ENCODE results near the gene AARSD1. TPM values are rescaled to one million over a fixed set of nuclear protein-coding genes. Genes with fewer than 3 reads are reported as not detected.
"Not testable (repeated sequence)": the region's sequence is repeated elsewhere in the genome, so short reads cannot be mapped to it uniquely, and the experiment has no call there.

Gene AARSD1
- total and polyA plus RNA-seq, 2 donors = 34.2 to 42.5 TPM

GRCh38 chr17:42999003-42999525, 34.8 kb upstream of the AARSD1 start:
- H3K27me3 ChIP-seq (ENCODE audit: control insufficient read depth in 2 of 2, insufficient read depth in 1 of 2, low read length in 1 of 2) = no peaks in the 10 kb centered on the region
- H3K4me1 ChIP-seq (ENCODE audit: control insufficient read depth in 2 of 2, insufficient read depth in 2 of 2, low read length in 2 of 2) = peaks cover 5 to 21% of the 10 kb centered on the region in 2 donors
- peak overlapping the region; percentile 89 to 95 for H3K27ac ChIP-seq (ENCODE audit: low read depth in 1 of 2, low read length in 1 of 2)
- H3K36me3 ChIP-seq (ENCODE audit: control insufficient read depth in 2 of 2, insufficient read depth in 2 of 2, low read length in 1 of 2) = peaks cover 40 to 44% of the 10 kb centered on the region in 2 donors
- H3K4me3 ChIP-seq (ENCODE audit: low read length in 2 of 2) = peak overlapping the region; percentile 61 to 97
- 27% methylated on average over 10 of the region's 10 CpGs for WGBS
- DNase-seq (ENCODE audit: low read depth in 6 of 9, low spot score in 9 of 9) = no peak
- H3K9me3 ChIP-seq (ENCODE audit: control insufficient read depth in 2 of 2, insufficient read depth in 1 of 2, low read length in 1 of 2) = no peaks in the 10 kb centered on the region

GRCh38 chr17:42997984-42998938, 34.0 kb upstream of the AARSD1 start, which contains the start of gene RPL27:
TSS of gene RPL27 (plus strand) at chr17:42998419. CDS start at chr17:42998751, 332 bp downstream.
- H3K9me3 ChIP-seq (ENCODE audit: control insufficient read depth in 2 of 2, insufficient read depth in 1 of 2, low read length in 1 of 2) = no peaks in the 10 kb centered on the region
- peaks cover 34 to 41% of the 10 kb centered on the region in 2 donors for H3K36me3 ChIP-seq (ENCODE audit: control insufficient read depth in 2 of 2, insufficient read depth in 2 of 2, low read length in 1 of 2)
- peaks cover 5 to 21% of the 10 kb centered on the region in 2 donors for H3K4me1 ChIP-seq (ENCODE audit: control insufficient read depth in 2 of 2, insufficient read depth in 2 of 2, low read length in 2 of 2)
- under 1% methylated on average over 49 of the region's 49 CpGs for WGBS
- H3K4me3 ChIP-seq (ENCODE audit: low read length in 2 of 2) = peak within 1 kb of the TSS; percentile 61 to 97
- DNase-seq (ENCODE audit: low read depth in 6 of 9, low spot score in 9 of 9) = peak; percentile 99 to 100 (median 100)
- no peaks in the 10 kb centered on the region for H3K27me3 ChIP-seq (ENCODE audit: control insufficient read depth in 2 of 2, insufficient read depth in 1 of 2, low read length in 1 of 2)
- H3K27ac ChIP-seq (ENCODE audit: low read depth in 1 of 2, low read length in 1 of 2) = peak within 1 kb of the TSS; percentile 89 to 95

GRCh38 chr17:42997390-42997983, 33.2 kb upstream of the AARSD1 start:
- no peaks in the 10 kb centered on the region for H3K27me3 ChIP-seq (ENCODE audit: control insufficient read depth in 2 of 2, insufficient read depth in 1 of 2, low read length in 1 of 2)
- DNase-seq (ENCODE audit: low read depth in 6 of 9, low spot score in 9 of 9) = no peak
- peak overlapping the region; percentile 67 to 71 for H3K27ac ChIP-seq (ENCODE audit: low read depth in 1 of 2, low read length in 1 of 2)
- H3K36me3 ChIP-seq (ENCODE audit: control insufficient read depth in 2 of 2, insufficient read depth in 2 of 2, low read length in 1 of 2) = peaks cover 33 to 41% of the 10 kb centered on the region in 2 donors
- peak overlapping the region; percentile 61 to 97 for H3K4me3 ChIP-seq (ENCODE audit: low read length in 2 of 2)
- peaks cover 5 to 21% of the 10 kb centered on the region in 2 donors for H3K4me1 ChIP-seq (ENCODE audit: control insufficient read depth in 2 of 2, insufficient read depth in 2 of 2, low read length in 2 of 2)
- WGBS = 37% methylated on average over 5 of the region's 5 CpGs
- H3K9me3 ChIP-seq (ENCODE audit: control insufficient read depth in 2 of 2, insufficient read depth in 1 of 2, low read length in 1 of 2) = no peaks in the 10 kb centered on the region

GRCh38 chr17:42993913-42994312, 29.7 kb upstream of the AARSD1 start:
- not testable (repeated sequence) for DNase-seq (ENCODE audit: low read depth in 6 of 9, low spot score in 9 of 9); H3K27ac ChIP-seq (ENCODE audit: low read depth in 1 of 2, low read length in 1 of 2); H3K9me3 ChIP-seq (ENCODE audit: control insufficient read depth in 2 of 2, insufficient read depth in 1 of 2, low read length in 1 of 2); H3K27me3 ChIP-seq (ENCODE audit: control insufficient read depth in 2 of 2, insufficient read depth in 1 of 2, low read length in 1 of 2); H3K4me3 ChIP-seq (ENCODE audit: low read length in 2 of 2)
- Histone ChIP-seq H3K4me1 (ENCODE audit: control insufficient read depth in 2 of 2, insufficient read depth in 2 of 2, low read length in 2 of 2) (peaks cover 1 to 11% of the 10 kb centered on the region in 2 donors), H3K36me3 (ENCODE audit: control insufficient read depth in 2 of 2, insufficient read depth in 2 of 2, low read length in 1 of 2) (peaks cover 37 to 45% of the 10 kb centered on the region in 2 donors)
- WGBS = 83% methylated on average over 10 of the region's 10 CpGs

- 95% methylated on average over 5 of the region's 5 CpGs for WGBS
- H3K27me3 ChIP-seq (ENCODE audit: control insufficient read depth in 2 of 2, insufficient read depth in 1 of 2, low read length in 1 of 2) = no peaks in the 10 kb centered on the region
- peaks cover 48 to 50% of the 10 kb centered on the region in 2 donors for H3K36me3 ChIP-seq (ENCODE audit: control insufficient read depth in 2 of 2, insufficient read depth in 2 of 2, low read length in 1 of 2)
- H3K4me1 ChIP-seq (ENCODE audit: control insufficient read depth in 2 of 2, insufficient read depth in 2 of 2, low read length in 2 of 2) = peaks cover 0 to 6% of the 10 kb centered on the region in 2 donors
- no peak overlapping the region for H3K27ac ChIP-seq (ENCODE audit: low read depth in 1 of 2, low read length in 1 of 2)
- no peak for DNase-seq (ENCODE audit: low read depth in 6 of 9, low spot score in 9 of 9)
- H3K9me3 ChIP-seq (ENCODE audit: control insufficient read depth in 2 of 2, insufficient read depth in 1 of 2, low read length in 1 of 2) = no peaks in the 10 kb centered on the region
- H3K4me3 ChIP-seq (ENCODE audit: low read length in 2 of 2) = no peak overlapping the region
These were observed 28.6 kb upstream of the AARSD1 start for GRCh38 chr17:42992872-42993271.

- Histone ChIP-seq H3K4me3 (ENCODE audit: low read length in 2 of 2) (no peak overlapping the region), H3K9me3 (ENCODE audit: control insufficient read depth in 2 of 2, insufficient read depth in 1 of 2, low read length in 1 of 2) (no peaks in the 10 kb centered on the region), H3K4me1 (ENCODE audit: control insufficient read depth in 2 of 2, insufficient read depth in 2 of 2, low read length in 2 of 2) (no peaks in the 10 kb centered on the region), H3K36me3 (ENCODE audit: control insufficient read depth in 2 of 2, insufficient read depth in 2 of 2, low read length in 1 of 2) (peaks cover 59 to 62% of the 10 kb centered on the region in 2 donors), H3K27me3 (ENCODE audit: control insufficient read depth in 2 of 2, insufficient read depth in 1 of 2, low read length in 1 of 2) (no peaks in the 10 kb centered on the region), H3K27ac (ENCODE audit: low read depth in 1 of 2, low read length in 1 of 2) (no peak overlapping the region)
- WGBS = 96% methylated on average over 6 of the region's 6 CpGs
- no peak for DNase-seq (ENCODE audit: low read depth in 6 of 9, low spot score in 9 of 9)
These were observed 27.2 kb upstream of the AARSD1 start for GRCh38 chr17:42991471-42991870.

- Histone ChIP-seq H3K4me1 (ENCODE audit: control insufficient read depth in 2 of 2, insufficient read depth in 2 of 2, low read length in 2 of 2) (no peaks in the 10 kb centered on the region), H3K27me3 (ENCODE audit: control insufficient read depth in 2 of 2, insufficient read depth in 1 of 2, low read length in 1 of 2) (no peaks in the 10 kb centered on the region), H3K9me3 (ENCODE audit: control insufficient read depth in 2 of 2, insufficient read depth in 1 of 2, low read length in 1 of 2) (no peaks in the 10 kb centered on the region), H3K36me3 (ENCODE audit: control insufficient read depth in 2 of 2, insufficient read depth in 2 of 2, low read length in 1 of 2) (peaks cover 70 to 72% of the 10 kb centered on the region in 2 donors), H3K4me3 (ENCODE audit: low read length in 2 of 2) (no peak overlapping the region), H3K27ac (ENCODE audit: low read depth in 1 of 2, low read length in 1 of 2) (no peak overlapping the region)
- DNase-seq (ENCODE audit: low read depth in 6 of 9, low spot score in 9 of 9) = no peak
- 96% methylated on average over 6 of the region's 6 CpGs for WGBS
These were observed 25.7 kb upstream of the AARSD1 start for GRCh38 chr17:42989726-42990652.

GRCh38 chr17:42989141-42989540, 24.9 kb upstream of the AARSD1 start:
- H3K36me3 ChIP-seq (ENCODE audit: control insufficient read depth in 2 of 2, insufficient read depth in 2 of 2, low read length in 1 of 2) = peaks cover 73 to 78% of the 10 kb centered on the region in 2 donors
- DNase-seq (ENCODE audit: low read depth in 6 of 9, low spot score in 9 of 9) = no peak
- WGBS = 99% methylated on average over 5 of the region's 5 CpGs
- H3K4me3 ChIP-seq (ENCODE audit: low read length in 2 of 2) = no peak overlapping the region
- H3K27ac ChIP-seq (ENCODE audit: low read depth in 1 of 2, low read length in 1 of 2) = no peak overlapping the region
- no peaks in the 10 kb centered on the region for H3K27me3 ChIP-seq (ENCODE audit: control insufficient read depth in 2 of 2, insufficient read depth in 1 of 2, low read length in 1 of 2)
- no peaks in the 10 kb centered on the region for H3K9me3 ChIP-seq (ENCODE audit: control insufficient read depth in 2 of 2, insufficient read depth in 1 of 2, low read length in 1 of 2)
- H3K4me1 ChIP-seq (ENCODE audit: control insufficient read depth in 2 of 2, insufficient read depth in 2 of 2, low read length in 2 of 2) = no peaks in the 10 kb centered on the region
